ENCODE data around the gene PITPNB. TPM values are rescaled to one million over a fixed set of nuclear protein-coding genes. Genes with fewer than 3 reads are reported as not detected.

The PITPNB gene
- total RNA-seq, 1 experiment from 2014 or later, result 82.6 TPM

GRCh38 chr22:27885977-27886842 is 32.8 kb downstream of the PITPNB start:
- no peaks in the 10 kb centered on the region; a peak in 1 of 4 replicates for H3K4me1 ChIP-seq (ENCODE audit: control insufficient read depth in 1 of 2, insufficient read depth in 2 of 2, low read length in 2 of 2)
- ChIA-PET CTCF (interaction anchor here (0.6 to 1.6 kb wide), 7 partner anchors 8 to 123 kb away, joined by 3 to 6 read pairs (median 4); partner anchors contain the start of gene PITPNB), POLR2A (no interaction called here), RAD21 (ENCODE audit: low non-redundant PET in 1 of 2, low total read pairs in 2 of 2, uncharacterized antibody in 2 of 2, unreplicated experiment in 2 of 2) (no interaction called here)
- DNase-seq (ENCODE audit: low read depth, low spot score) (peak; percentile 8), ATAC-seq (peak; percentile 64)
- TF ChIP-seq TCF7L2 (IDR thresholded peaks at IDR 0.05; ENCODE audit: borderline replicate concordance, extremely low read depth, insufficient read depth, insufficient read length) (no peak), POLR2AphosphoS5 (IDR thresholded peaks at IDR 0.05; ENCODE audit: low read depth, low read length) (no peak), EZH2 (IDR thresholded peaks at IDR 0.05) (no peak), RAD21 (IDR thresholded peaks at IDR 0.05; ENCODE audit: low read depth) (peak; percentile 32; the same call in 1 of the 2 replicates), SP1 (IDR thresholded peaks at IDR 0.05; ENCODE audit: low read depth) (no peak), ZNF274 (IDR thresholded peaks at IDR 0.05; ENCODE audit: low read depth, low read length) (no peak), ZFX (IDR thresholded peaks at IDR 0.05) (no peak), JUND (IDR thresholded peaks at IDR 0.05) (no peak), ELF1 (IDR thresholded peaks at IDR 0.05; ENCODE audit: borderline replicate concordance, low read depth) (no peak), EGR1 (IDR thresholded peaks at IDR 0.05; ENCODE audit: low read depth) (no peak)
- TF ChIP-seq, protein P1, sequence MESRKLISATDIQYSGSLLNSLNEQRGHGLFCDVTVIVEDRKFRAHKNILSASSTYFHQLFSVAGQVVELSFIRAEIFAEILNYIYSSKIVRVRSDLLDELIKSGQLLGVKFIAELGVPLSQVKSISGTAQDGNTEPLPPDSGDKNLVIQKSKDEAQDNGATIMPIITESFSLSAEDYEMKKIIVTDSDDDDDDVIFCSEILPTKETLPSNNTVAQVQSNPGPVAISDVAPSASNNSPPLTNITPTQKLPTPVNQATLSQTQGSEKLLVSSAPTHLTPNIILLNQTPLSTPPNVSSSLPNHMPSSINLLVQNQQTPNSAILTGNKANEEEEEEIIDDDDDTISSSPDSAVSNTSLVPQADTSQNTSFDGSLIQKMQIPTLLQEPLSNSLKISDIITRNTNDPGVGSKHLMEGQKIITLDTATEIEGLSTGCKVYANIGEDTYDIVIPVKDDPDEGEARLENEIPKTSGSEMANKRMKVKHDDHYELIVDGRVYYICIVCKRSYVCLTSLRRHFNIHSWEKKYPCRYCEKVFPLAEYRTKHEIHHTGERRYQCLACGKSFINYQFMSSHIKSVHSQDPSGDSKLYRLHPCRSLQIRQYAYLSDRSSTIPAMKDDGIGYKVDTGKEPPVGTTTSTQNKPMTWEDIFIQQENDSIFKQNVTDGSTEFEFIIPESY (IDR thresholded peaks at IDR 0.05; ENCODE audit: extremely low read depth, insufficient replicate concordance, low read length), result no peak
- TF ChIP-seq, protein P2, sequence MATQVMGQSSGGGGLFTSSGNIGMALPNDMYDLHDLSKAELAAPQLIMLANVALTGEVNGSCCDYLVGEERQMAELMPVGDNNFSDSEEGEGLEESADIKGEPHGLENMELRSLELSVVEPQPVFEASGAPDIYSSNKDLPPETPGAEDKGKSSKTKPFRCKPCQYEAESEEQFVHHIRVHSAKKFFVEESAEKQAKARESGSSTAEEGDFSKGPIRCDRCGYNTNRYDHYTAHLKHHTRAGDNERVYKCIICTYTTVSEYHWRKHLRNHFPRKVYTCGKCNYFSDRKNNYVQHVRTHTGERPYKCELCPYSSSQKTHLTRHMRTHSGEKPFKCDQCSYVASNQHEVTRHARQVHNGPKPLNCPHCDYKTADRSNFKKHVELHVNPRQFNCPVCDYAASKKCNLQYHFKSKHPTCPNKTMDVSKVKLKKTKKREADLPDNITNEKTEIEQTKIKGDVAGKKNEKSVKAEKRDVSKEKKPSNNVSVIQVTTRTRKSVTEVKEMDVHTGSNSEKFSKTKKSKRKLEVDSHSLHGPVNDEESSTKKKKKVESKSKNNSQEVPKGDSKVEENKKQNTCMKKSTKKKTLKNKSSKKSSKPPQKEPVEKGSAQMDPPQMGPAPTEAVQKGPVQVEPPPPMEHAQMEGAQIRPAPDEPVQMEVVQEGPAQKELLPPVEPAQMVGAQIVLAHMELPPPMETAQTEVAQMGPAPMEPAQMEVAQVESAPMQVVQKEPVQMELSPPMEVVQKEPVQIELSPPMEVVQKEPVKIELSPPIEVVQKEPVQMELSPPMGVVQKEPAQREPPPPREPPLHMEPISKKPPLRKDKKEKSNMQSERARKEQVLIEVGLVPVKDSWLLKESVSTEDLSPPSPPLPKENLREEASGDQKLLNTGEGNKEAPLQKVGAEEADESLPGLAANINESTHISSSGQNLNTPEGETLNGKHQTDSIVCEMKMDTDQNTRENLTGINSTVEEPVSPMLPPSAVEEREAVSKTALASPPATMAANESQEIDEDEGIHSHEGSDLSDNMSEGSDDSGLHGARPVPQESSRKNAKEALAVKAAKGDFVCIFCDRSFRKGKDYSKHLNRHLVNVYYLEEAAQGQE (IDR thresholded peaks at IDR 0.05; ENCODE audit: low read depth), result no peak
- TF ChIP-seq, protein P3, sequence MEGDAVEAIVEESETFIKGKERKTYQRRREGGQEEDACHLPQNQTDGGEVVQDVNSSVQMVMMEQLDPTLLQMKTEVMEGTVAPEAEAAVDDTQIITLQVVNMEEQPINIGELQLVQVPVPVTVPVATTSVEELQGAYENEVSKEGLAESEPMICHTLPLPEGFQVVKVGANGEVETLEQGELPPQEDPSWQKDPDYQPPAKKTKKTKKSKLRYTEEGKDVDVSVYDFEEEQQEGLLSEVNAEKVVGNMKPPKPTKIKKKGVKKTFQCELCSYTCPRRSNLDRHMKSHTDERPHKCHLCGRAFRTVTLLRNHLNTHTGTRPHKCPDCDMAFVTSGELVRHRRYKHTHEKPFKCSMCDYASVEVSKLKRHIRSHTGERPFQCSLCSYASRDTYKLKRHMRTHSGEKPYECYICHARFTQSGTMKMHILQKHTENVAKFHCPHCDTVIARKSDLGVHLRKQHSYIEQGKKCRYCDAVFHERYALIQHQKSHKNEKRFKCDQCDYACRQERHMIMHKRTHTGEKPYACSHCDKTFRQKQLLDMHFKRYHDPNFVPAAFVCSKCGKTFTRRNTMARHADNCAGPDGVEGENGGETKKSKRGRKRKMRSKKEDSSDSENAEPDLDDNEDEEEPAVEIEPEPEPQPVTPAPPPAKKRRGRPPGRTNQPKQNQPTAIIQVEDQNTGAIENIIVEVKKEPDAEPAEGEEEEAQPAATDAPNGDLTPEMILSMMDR (IDR thresholded peaks at IDR 0.05 in 2 of 3, conservative IDR thresholded peaks at IDR 0.05 in 1 of 3; ENCODE audit: borderline replicate concordance in 1 of 3, insufficient read depth in 1 of 3, low read depth in 2 of 3, low read length in 2 of 3), result peak; percentile 34 to 86 (median 79); a peak in 4 of 6 replicates
- TF ChIP-seq, protein P4, sequence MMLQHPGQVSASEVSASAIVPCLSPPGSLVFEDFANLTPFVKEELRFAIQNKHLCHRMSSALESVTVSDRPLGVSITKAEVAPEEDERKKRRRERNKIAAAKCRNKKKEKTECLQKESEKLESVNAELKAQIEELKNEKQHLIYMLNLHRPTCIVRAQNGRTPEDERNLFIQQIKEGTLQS (IDR thresholded peaks at IDR 0.05), result 0 out of 2 replicates have a peak, but pooled peaks have one; percentile 14
- H3K27me3 ChIP-seq (ENCODE audit: insufficient read depth, low read length), result no peaks in the 10 kb centered on the region
- H3K79me2 ChIP-seq (ENCODE audit: insufficient read depth, low read length), result peaks cover 69% of the 10 kb centered on the region
- H3K9me3 ChIP-seq (ENCODE audit: control insufficient read depth in 1 of 2, insufficient read depth in 1 of 2, low read depth in 1 of 2, low read length in 2 of 2), result no peaks in the 10 kb centered on the region
- no peak overlapping the region for H2AFZ ChIP-seq (ENCODE audit: low read depth, low read length, poor library complexity, severe bottlenecking)
- H3K9ac ChIP-seq (ENCODE audit: low read length), result no peak overlapping the region
- no peak overlapping the region for H3K4me3 ChIP-seq (replicated peaks in 1 of 2; ENCODE audit: low read depth in 1 of 2, low read length in 2 of 2)
- H4K20me1 ChIP-seq (ENCODE audit: insufficient read depth), result peaks cover 26% of the 10 kb centered on the region; the same call in 1 of the 2 replicates
- intact Hi-C loops (cut with micrococcal nuclease), result loop anchor here (1.0 to 10.0 kb wide), 2 partner anchors 123 to 709 kb away; no protein-coding TSS in a partner anchor
- H3K4me2 ChIP-seq (ENCODE audit: low read length), result no peak overlapping the region
- no TSS peak for BruUV-seq (replicated peaks)
- H3K9me2 ChIP-seq (ENCODE audit: insufficient read depth), result no peaks in the 10 kb centered on the region
- H3K27ac ChIP-seq (ENCODE audit: low read depth, low read length), result no peak overlapping the region
- H3K36me3 ChIP-seq (ENCODE audit: control insufficient read depth in 1 of 2, insufficient read depth in 2 of 2, low read length in 2 of 2), result peaks cover 37 to 46% of the 10 kb centered on the region in 2 experiments

All from HCT116 (cell line).